B cell (primary cell): ENCODE results near the gene MRPS25. TPM values are rescaled to one million over a fixed set of nuclear protein-coding genes. Genes with fewer than 3 reads are reported as not detected.

Experiments
- ATAC-seq: fragments of 200-7000 bp; cut with Tn5 transposase; one replicate; pipeline ENCODE4 v1.10.0; 2021; ENCODE audit warnings: low read depth, mild to moderate bottlenecking, moderate number of reproducible peaks, moderate library complexity
- CTCF ChIA-PET: fragments of 350-600 bp; sonication (Branson Sonifier 250); formaldehyde crosslinking; loops from one replicate; lab custom pipeline; 2021; ENCODE audit warnings: antibody characterized with exemption, inconsistent platforms; lab: Charles Lee
- POLR2A ChIA-PET: fragments of 350-600 bp; sonication (Branson Sonifier 250); formaldehyde crosslinking; loops from one replicate; lab custom pipeline; 2021; ENCODE audit warnings: antibody characterized with exemption; lab: Charles Lee
- DNase-seq: peaks from one replicate; pipeline ENCODE4 v3.0.0; 2013
- H2AFZ ChIP-seq: 2 replicates; pipeline ENCODE4 v1.6.1; 2012; ENCODE audit warnings: mild to moderate bottlenecking, low read depth, low read length; ENCODE audit not compliant: insufficient read depth, poor library complexity, severe bottlenecking
- H3K27ac ChIP-seq, 2 donors: 1 replicate in 1 of 2; 2 replicates in 1 of 2; pipeline ENCODE4 v1.5.1; 2012 to 2013; ENCODE audit warnings: low read length in 2 of 2, mild to moderate bottlenecking in 2 of 2, moderate library complexity in 1 of 2
- H3K27me3 ChIP-seq, 4 experiments: fragments of 200-600 bp in 1 of 4; sonication (generic) in 1 of 4; replicated peaks in 1 of 4; 1 replicate in 2 of 4; 2 replicates in 2 of 4; pipeline versions ENCODE4 v1.6.1 to v1.7.0; 2013 to 2016; ENCODE audit warnings: low read length in 3 of 4, mild to moderate bottlenecking in 2 of 4, mixed read lengths in 1 of 4, moderate library complexity in 1 of 4; ENCODE audit not compliant: insufficient read depth in 4 of 4, control insufficient read depth in 3 of 4; ENCODE audit errors: control extremely low read depth in 1 of 4
- H3K36me3 ChIP-seq, 2 experiments: replicated peaks in 1 of 2; 1 replicate in 1 of 2; 2 replicates in 1 of 2; pipeline versions ENCODE4 v1.6.1 to v1.7.1; 2013; ENCODE audit warnings: low read length in 1 of 2; ENCODE audit not compliant: insufficient read depth in 2 of 2, control insufficient read depth in 1 of 2; ENCODE audit errors: control extremely low read depth in 1 of 2, extremely low read depth in 1 of 2
- H3K4me1 ChIP-seq, 2 donors: fragments of 200-600 bp in 1 of 2; sonication (generic) in 1 of 2; 1 replicate in 1 of 2; 2 replicates in 1 of 2; pipeline versions ENCODE4 v1.5.1 to v1.6.1; 2013 to 2017; ENCODE audit warnings: low read length in 2 of 2; ENCODE audit not compliant: control insufficient read depth in 2 of 2, insufficient read depth in 2 of 2
- H3K4me2 ChIP-seq: replicated peaks from 2 replicates; pipeline ENCODE3; 2012; ENCODE audit warnings: mild to moderate bottlenecking, low read depth, low read length; ENCODE audit not compliant: poor library complexity, severe bottlenecking
- H3K4me3 ChIP-seq, 5 experiments: fragments of 200-600 bp in 1 of 5; sonication (generic) in 1 of 5; 1 replicate in 3 of 5; 2 replicates in 2 of 5; pipeline versions ENCODE4 v1.5.1 to v1.7.0; 2011 to 2016; ENCODE audit warnings: low read length in 4 of 5, mild to moderate bottlenecking in 4 of 5, low read depth in 2 of 5, control low read depth in 1 of 5, moderate library complexity in 1 of 5; ENCODE audit not compliant: insufficient read depth in 1 of 5; ENCODE audit errors: control extremely low read depth in 1 of 5, extremely low read depth in 1 of 5
- H3K79me2 ChIP-seq: fragments of 200-600 bp; sonication (generic); one replicate; pipeline ENCODE4 v1.6.0; 2016; ENCODE audit warnings: low read length; ENCODE audit not compliant: control insufficient read depth, insufficient read depth
- H3K9ac ChIP-seq: fragments of 200-600 bp; sonication (generic); 2 replicates; pipeline ENCODE4 v1.6.1; 2017; ENCODE audit warnings: mild to moderate bottlenecking, low read length, moderate library complexity
- H3K9me3 ChIP-seq, 3 donors: one replicate each; pipeline versions ENCODE4 v1.6.1 to v1.7.1; 2013; ENCODE audit warnings: low read length in 2 of 3; ENCODE audit not compliant: control insufficient read depth in 2 of 3, insufficient read depth in 1 of 3; ENCODE audit errors: control extremely low read depth in 1 of 3
- H4K20me1 ChIP-seq: 2 replicates; pipeline ENCODE4 v1.6.0; 2012; ENCODE audit warnings: mild to moderate bottlenecking, low read length; ENCODE audit not compliant: insufficient read depth, control insufficient read depth, poor library complexity, severe bottlenecking
- H3K27ac Mint-ChIP-seq: one replicate; pipeline ENCODE4 v1.8.0; 2021; ENCODE audit warnings: mixed read lengths
- H3K27me3 Mint-ChIP-seq: one replicate; pipeline ENCODE4 v1.8.0; 2021; ENCODE audit warnings: mixed read lengths
- H3K4me1 Mint-ChIP-seq: one replicate; pipeline ENCODE4 v1.8.0; 2021; ENCODE audit warnings: mixed read lengths
- H3K4me3 Mint-ChIP-seq: one replicate; pipeline ENCODE4 v1.8.0; 2021; ENCODE audit warnings: mixed read lengths
- H3K9me3 Mint-ChIP-seq: one replicate; pipeline ENCODE4 v1.8.0; 2022; ENCODE audit warnings: mixed read lengths; ENCODE audit not compliant: insufficient read depth
- CTCF ChIP-seq: fragments of 200-600 bp; IDR thresholded peaks from one replicate; pipeline ENCODE4 v1.8.0; 2022; ENCODE audit warnings: antibody characterized with exemption, mild to moderate bottlenecking
- EZH2 ChIP-seq: IDR thresholded peaks from 2 replicates; pipeline ENCODE4 v1.6.1; 2012; ENCODE audit warnings: borderline replicate concordance, low read depth, mild to moderate bottlenecking, moderate library complexity, low read length; ENCODE audit not compliant: insufficient read depth, poor library complexity, severe bottlenecking
- WGBS: methylation state at CpG from one replicate; pipeline ENCODE4 v1.1.5; 2013; ENCODE audit warnings: missing lambda C conversion rate; ENCODE audit not compliant: insufficient coverage; 5-methylcytosine and 5-hydroxymethylcytosine counted together
- intact Hi-C: fragments of 100-400 bp; cut with micrococcal nuclease; formaldehyde crosslinking; loops from one replicate; pipeline ENCODE4 v1.10.0; 2022
- polyA plus RNA-seq: library from polyadenylated mRNA; depleted of rRNA; stranded (reverse); fragments of >200 nt; gene quantifications from 2 replicates; pipeline ENCODE4 v1.2.3, GENCODE V29; 2012
- total RNA-seq, 2 donors: library from RNA; stranded (reverse); fragments of 120-200 nt in 1 of 2; gene quantifications; 1 replicate in 1 of 2; 2 replicates in 1 of 2; pipeline versions ENCODE4 v1.2.3 to v1.2.4, GENCODE V29; 2013 to 2022

The MRPS25 gene
- total and polyA plus RNA-seq, 2 donors (not counting 1 experiment from before 2014, with no cell fraction given) = 94.9 to 105 TPM

GRCh38 chr3:15107075-15107947, 42.2 kb upstream of the MRPS25 start:
- no peak for ATAC-seq
- Histone ChIP-seq H2AFZ (no peak overlapping the region), H3K4me1 (peaks cover 3 to 6% of the 10 kb centered on the region in 2 donors), H3K27me3 (peaks cover 0 to 16% (median 0%) of the 10 kb centered on the region in 4 experiments), H3K9me3 (no peaks in the 10 kb centered on the region), H3K4me2 (no peak overlapping the region), H3K9ac (no peak overlapping the region), H4K20me1 (no peaks in the 10 kb centered on the region), H3K4me3 (no peak overlapping the region), H3K79me2 (no peaks in the 10 kb centered on the region), H3K36me3 (no peaks in the 10 kb centered on the region), H3K27ac (no peak overlapping the region)
- ChIA-PET POLR2A (interaction anchor here (0.6 kb wide), 1 partner anchor 42 kb away, joined by 3 read pairs; no protein-coding TSS in a partner anchor), CTCF (interaction anchor here (0.7 to 5.8 kb wide), 16 partner anchors 8 to 457 kb away, joined by 3 to 41 read pairs (median 6); partner anchors contain the start of gene RBSN)
- H3K9me3 Mint-ChIP-seq = no peaks in the 10 kb centered on the region
- DNase-seq = no peak
- no peak overlapping the region for H3K27ac Mint-ChIP-seq
- no peak overlapping the region for H3K4me3 Mint-ChIP-seq
- WGBS = 87% methylated on average over 14 of the region's 16 CpGs
- intact Hi-C loops = no loop called here
- H3K27me3 Mint-ChIP-seq = peaks cover 4% of the 10 kb centered on the region
- TF ChIP-seq EZH2 (no peak), CTCF (no peak)
- peaks cover 6% of the 10 kb centered on the region for H3K4me1 Mint-ChIP-seq

GRCh38 chr3:15102836-15103235, 37.7 kb upstream of the MRPS25 start:
- Histone ChIP-seq H3K9me3 (no peaks in the 10 kb centered on the region), H3K4me1 (peaks cover 8 to 16% of the 10 kb centered on the region in 2 donors), H4K20me1 (peaks cover 3% of the 10 kb centered on the region), H3K4me3 (no peak overlapping the region), H3K36me3 (no peaks in the 10 kb centered on the region), H3K9ac (no peak overlapping the region), H3K27ac (no peak overlapping the region), H3K4me2 (no peak overlapping the region), H3K79me2 (peaks cover 9% of the 10 kb centered on the region), H2AFZ (no peak overlapping the region), H3K27me3 (peaks cover 0 to 12% (median 0%) of the 10 kb centered on the region in 4 experiments)
- no peak for TF ChIP-seq EZH2
- TF ChIP-seq CTCF = no peak
- DNase-seq (no peak), ATAC-seq (no peak)
- H3K9me3 Mint-ChIP-seq = no peaks in the 10 kb centered on the region
- POLR2A ChIA-PET = no interaction called here
- H3K4me3 Mint-ChIP-seq = no peak overlapping the region
- no peak overlapping the region for H3K27ac Mint-ChIP-seq
- CTCF ChIA-PET = interaction anchor here (1.2 kb wide), 1 partner anchor 11 kb away, joined by 4 read pairs; no protein-coding TSS in a partner anchor
- peaks cover 23% of the 10 kb centered on the region for H3K4me1 Mint-ChIP-seq
- H3K27me3 Mint-ChIP-seq = peaks cover 4% of the 10 kb centered on the region
- 80% methylated on average over 2 of the region's 3 CpGs for WGBS
- intact Hi-C loops = no loop called here
